GM12874 (cell line): Measurements from ENCODE around the gene AUTS2.

Source experiments
- CTCF ChIP-seq: IDR thresholded peaks from 2 replicates; pipeline ENCODE4 v1.5.1; 2011; ENCODE audit warnings: low read depth, mild to moderate bottlenecking, control low read depth, low read length, moderate library complexity; ENCODE audit not compliant: insufficient read depth

Gene AUTS2

GRCh38 chr7:70334295-70334694 lies 736.0 kb downstream of the AUTS2 start:
- no peak for TF ChIP-seq CTCF

GRCh38 chr7:70334871-70335270 lies 736.6 kb downstream of the AUTS2 start:
- TF ChIP-seq CTCF = no peak

GRCh38 chr7:70336536-70336935 lies 738.3 kb downstream of the AUTS2 start:
- no peak for TF ChIP-seq CTCF

GRCh38 chr7:70338015-70338414 lies 739.7 kb downstream of the AUTS2 start:
- TF ChIP-seq CTCF = no peak

GRCh38 chr7:70340236-70340635 lies 742.0 kb downstream of the AUTS2 start:
- no peak for TF ChIP-seq CTCF

GRCh38 chr7:70341446-70341845 lies 743.2 kb downstream of the AUTS2 start:
- no peak for TF ChIP-seq CTCF

GRCh38 chr7:70343519-70343918 lies 745.2 kb downstream of the AUTS2 start:
- TF ChIP-seq CTCF = no peak

- no peak for TF ChIP-seq CTCF
These were observed 746.5 kb downstream of the AUTS2 start for GRCh38 chr7:70344726-70345125.
